ENCODE data around the gene AGAP1. TPM values are rescaled to one million over a fixed set of nuclear protein-coding genes. Genes with fewer than 3 reads are reported as not detected.

The AGAP1 gene
- total and polyA plus RNA-seq, 4 donors = 36.1 to 79.4 (median 52.6) TPM

DNA sequence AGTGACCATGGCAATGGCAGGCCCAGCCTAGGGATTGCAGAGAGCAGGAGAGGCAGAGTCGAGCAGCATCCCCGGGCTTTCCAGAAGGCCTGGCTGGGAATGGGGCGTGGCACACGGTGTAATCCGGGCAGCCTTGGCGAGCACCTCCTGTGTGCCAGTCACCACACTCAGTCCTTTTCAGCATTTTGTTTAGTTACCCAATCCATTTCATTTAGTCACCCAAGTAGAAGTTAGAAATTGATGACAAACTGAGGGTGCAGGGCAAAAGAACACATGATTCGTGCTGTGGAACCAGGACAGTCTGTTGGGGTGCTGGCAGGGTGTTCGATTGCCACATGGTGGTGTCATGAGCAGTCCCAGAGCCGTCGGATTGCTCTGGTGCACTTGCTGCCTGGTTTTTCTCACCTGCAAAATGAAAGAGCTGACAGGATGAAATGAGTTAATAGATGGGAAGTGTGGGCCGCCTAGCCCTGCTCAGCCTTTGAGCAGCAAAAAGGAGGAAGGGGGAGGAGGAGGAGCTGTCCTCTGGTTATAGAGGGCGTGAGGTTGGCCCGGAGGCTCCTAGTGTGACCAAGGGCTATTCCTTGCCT, 299.4 kb downstream of the AGAP1 start:
- 69% methylated on average over 13 of the region's 13 CpGs for WGBS (ENCODE audit: insufficient coverage)
- peak in 3 of 6 donors; percentile 15 to 82 (median 39) for DNase-seq (ENCODE audit: low read depth in 4 of 6, low spot score in 6 of 6)

DNA sequence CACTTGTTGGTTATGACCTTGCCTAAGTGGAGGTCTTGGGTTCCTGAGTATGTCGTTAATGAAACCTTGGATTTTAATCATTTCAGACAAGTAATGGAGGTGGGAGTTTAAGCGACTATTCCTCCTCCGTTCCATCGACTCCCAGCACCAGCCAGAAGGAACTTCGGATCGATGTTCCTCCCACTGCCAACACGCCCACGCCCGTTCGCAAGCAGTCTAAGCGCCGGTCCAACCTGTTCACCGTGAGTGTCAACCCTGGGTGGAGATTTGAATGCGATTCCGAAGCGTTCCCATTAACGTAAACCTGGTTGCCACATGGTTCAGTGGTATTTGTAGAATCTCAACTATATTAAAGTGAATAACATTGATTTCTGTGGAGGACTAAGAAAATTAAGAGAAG, 305.4 kb downstream of the AGAP1 start:
- H3K4me1 ChIP-seq (ENCODE audit: control insufficient read depth, insufficient read depth, low read length) = no peaks in the 10 kb centered on the region
- no peak overlapping the region for H3K4me3 ChIP-seq (ENCODE audit: low read depth, low read length)
- H3K27ac ChIP-seq (ENCODE audit: low read depth, low read length) = no peak overlapping the region
- no peaks in the 10 kb centered on the region for H3K9me3 ChIP-seq (ENCODE audit: control insufficient read depth, insufficient read depth, low read length)
- no peak for DNase-seq (ENCODE audit: low read depth in 4 of 6, low spot score in 6 of 6)
- no peaks in the 10 kb centered on the region for H3K27me3 ChIP-seq (ENCODE audit: control insufficient read depth, insufficient read depth, low read length)
- peaks cover 35% of the 10 kb centered on the region for H3K36me3 ChIP-seq (ENCODE audit: control insufficient read depth, insufficient read depth, low read length)
- 91% methylated on average over 12 of the region's 17 CpGs for WGBS (ENCODE audit: insufficient coverage)

More for the DNA sequence above, 299.4 kb downstream of the AGAP1 start:
- Histone ChIP-seq H3K27me3 (ENCODE audit: control insufficient read depth, insufficient read depth, low read length) (no peaks in the 10 kb centered on the region), H3K4me3 (ENCODE audit: low read depth, low read length) (no peak overlapping the region), H3K27ac (ENCODE audit: low read depth, low read length) (no peak overlapping the region), H3K36me3 (ENCODE audit: control insufficient read depth, insufficient read depth, low read length) (peaks cover 16% of the 10 kb centered on the region), H3K9me3 (ENCODE audit: control insufficient read depth, insufficient read depth, low read length) (no peaks in the 10 kb centered on the region), H3K4me1 (ENCODE audit: control insufficient read depth, insufficient read depth, low read length) (peaks cover 9% of the 10 kb centered on the region)

DNA sequence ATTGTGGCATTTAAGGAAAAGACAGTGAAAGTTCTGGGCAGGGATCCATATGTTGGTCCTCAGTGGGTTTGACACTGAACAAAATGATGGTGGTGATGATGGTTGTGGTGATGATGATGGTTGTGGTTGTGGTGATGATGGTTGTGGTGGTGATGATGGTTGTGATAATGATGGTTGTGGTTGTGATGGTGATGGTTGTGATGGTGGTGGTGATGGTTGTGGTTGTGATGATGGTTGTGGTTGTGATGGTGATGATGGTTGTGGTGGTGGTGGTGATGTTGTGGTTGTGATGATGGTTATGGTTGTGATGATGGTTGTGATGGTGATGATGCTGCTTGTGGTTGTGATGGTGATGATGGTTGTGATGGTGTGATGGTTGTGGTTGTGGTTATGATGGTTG, 308.7 kb downstream of the AGAP1 start:
- Histone ChIP-seq H3K36me3 (ENCODE audit: control insufficient read depth, insufficient read depth, low read length) (peaks cover 37% of the 10 kb centered on the region), H3K27ac (ENCODE audit: low read depth, low read length) (no peak overlapping the region), H3K4me3 (ENCODE audit: low read depth, low read length) (no peak overlapping the region), H3K27me3 (ENCODE audit: control insufficient read depth, insufficient read depth, low read length) (no peaks in the 10 kb centered on the region), H3K4me1 (ENCODE audit: control insufficient read depth, insufficient read depth, low read length) (peaks cover 7% of the 10 kb centered on the region), H3K9me3 (ENCODE audit: control insufficient read depth, insufficient read depth, low read length) (no peaks in the 10 kb centered on the region)
- no peak for DNase-seq (ENCODE audit: low read depth in 4 of 6, low spot score in 6 of 6)

DNA sequence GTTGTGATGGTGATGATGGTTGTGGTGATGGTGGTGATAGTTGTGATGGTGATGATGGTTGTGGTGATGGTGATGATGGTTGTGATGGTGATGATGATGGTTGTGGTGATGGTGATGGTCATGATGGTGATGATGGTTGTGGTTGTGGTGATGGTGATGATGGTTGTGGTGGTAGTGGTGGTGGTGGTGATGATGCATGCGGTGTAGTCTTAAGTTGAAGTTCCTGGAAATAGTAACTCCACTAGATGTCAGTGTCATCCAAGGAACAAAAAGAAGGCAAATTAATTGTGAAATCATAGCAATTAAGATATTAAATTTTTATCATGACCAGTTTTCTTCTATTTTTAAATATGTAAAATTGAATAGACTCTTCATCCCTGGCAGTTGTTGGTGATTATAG, 309.2 kb downstream of the AGAP1 start:
- Histone ChIP-seq H3K4me1 (ENCODE audit: control insufficient read depth, insufficient read depth, low read length) (peaks cover 9% of the 10 kb centered on the region), H3K9me3 (ENCODE audit: control insufficient read depth, insufficient read depth, low read length) (no peaks in the 10 kb centered on the region), H3K4me3 (ENCODE audit: low read depth, low read length) (no peak overlapping the region), H3K36me3 (ENCODE audit: control insufficient read depth, insufficient read depth, low read length) (peaks cover 38% of the 10 kb centered on the region), H3K27ac (ENCODE audit: low read depth, low read length) (no peak overlapping the region), H3K27me3 (ENCODE audit: control insufficient read depth, insufficient read depth, low read length) (no peaks in the 10 kb centered on the region)
- peak in 1 of 6 donors; percentile 42 for DNase-seq (ENCODE audit: low read depth in 4 of 6, low spot score in 6 of 6)
- no CpG with 5 or more reads among the region's 1 CpG for WGBS (ENCODE audit: insufficient coverage)

DNA sequence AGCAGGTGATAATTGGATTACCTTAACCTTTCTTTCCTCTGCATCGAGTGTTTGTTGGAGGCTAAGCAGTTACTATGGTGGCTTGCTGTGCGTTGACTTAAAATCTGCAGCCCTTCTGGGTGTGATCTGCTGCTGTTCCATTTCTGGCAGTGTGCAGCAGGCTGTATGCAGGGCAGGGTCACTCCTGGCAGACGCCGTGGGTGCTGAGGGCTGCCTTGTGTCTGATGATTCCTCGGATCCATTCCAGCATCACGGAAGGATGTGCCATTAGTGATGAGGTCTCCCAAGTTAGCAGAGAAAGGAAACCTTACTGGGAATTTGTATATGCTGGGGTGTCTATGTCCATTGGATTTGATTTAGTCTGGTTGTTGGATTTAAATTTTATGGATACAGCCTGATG, 310.8 kb downstream of the AGAP1 start:
- Histone ChIP-seq H3K4me1 (ENCODE audit: control insufficient read depth, insufficient read depth, low read length) (peaks cover 10% of the 10 kb centered on the region), H3K4me3 (ENCODE audit: low read depth, low read length) (no peak overlapping the region), H3K27me3 (ENCODE audit: control insufficient read depth, insufficient read depth, low read length) (no peaks in the 10 kb centered on the region), H3K27ac (ENCODE audit: low read depth, low read length) (no peak overlapping the region), H3K9me3 (ENCODE audit: control insufficient read depth, insufficient read depth, low read length) (no peaks in the 10 kb centered on the region), H3K36me3 (ENCODE audit: control insufficient read depth, insufficient read depth, low read length) (peaks cover 39% of the 10 kb centered on the region)
- no peak for DNase-seq (ENCODE audit: low read depth in 4 of 6, low spot score in 6 of 6)
- 94% methylated on average over 6 of the region's 6 CpGs for WGBS (ENCODE audit: insufficient coverage)

DNA sequence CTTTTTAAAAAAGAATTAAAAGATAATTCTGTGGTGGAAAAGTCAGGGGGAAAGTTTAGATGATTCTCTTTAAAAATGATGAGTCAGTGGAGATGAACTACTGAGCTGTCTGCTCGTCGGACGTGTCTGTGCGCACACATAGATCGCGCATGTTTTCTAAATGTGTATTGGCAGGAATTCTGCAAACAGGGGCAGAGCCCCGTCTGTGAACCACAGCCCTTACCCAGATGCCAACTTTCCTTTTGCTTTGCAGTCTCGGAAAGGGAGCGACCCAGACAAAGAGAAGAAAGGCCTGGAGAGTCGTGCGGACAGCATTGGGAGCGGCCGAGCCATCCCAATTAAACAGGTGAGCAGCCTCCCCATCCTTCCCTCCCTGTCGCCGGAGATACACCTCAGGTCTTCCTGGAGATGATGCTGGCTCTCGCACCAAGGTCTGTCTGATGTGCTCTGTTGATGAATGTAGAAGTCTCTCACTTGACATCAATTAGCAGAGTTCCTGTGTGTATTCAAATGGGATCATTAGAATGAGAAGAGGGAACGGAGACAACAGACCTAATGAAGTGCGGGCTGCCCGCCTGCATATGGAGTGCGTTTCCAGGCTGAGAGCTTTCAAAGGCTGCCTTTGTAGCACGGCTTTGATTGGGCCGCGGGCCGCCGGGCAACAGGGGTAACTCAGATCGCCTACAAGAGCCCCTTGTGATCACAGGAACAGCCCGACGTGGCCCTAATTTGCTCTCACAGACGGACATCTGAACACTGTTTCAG, 313.3 kb downstream of the AGAP1 start:
- H3K27ac ChIP-seq (ENCODE audit: low read depth, low read length) = no peak overlapping the region
- H3K4me1 ChIP-seq (ENCODE audit: control insufficient read depth, insufficient read depth, low read length) = peaks cover 14% of the 10 kb centered on the region
- peak in 5 of 6 donors; percentile 43 to 91 (median 55) for DNase-seq (ENCODE audit: low read depth in 4 of 6, low spot score in 6 of 6)
- WGBS (ENCODE audit: insufficient coverage) = 31% methylated on average over 18 of the region's 29 CpGs
- H3K27me3 ChIP-seq (ENCODE audit: control insufficient read depth, insufficient read depth, low read length) = no peaks in the 10 kb centered on the region
- H3K36me3 ChIP-seq (ENCODE audit: control insufficient read depth, insufficient read depth, low read length) = peaks cover 39% of the 10 kb centered on the region
- H3K9me3 ChIP-seq (ENCODE audit: control insufficient read depth, insufficient read depth, low read length) = no peaks in the 10 kb centered on the region
- no peak overlapping the region for H3K4me3 ChIP-seq (ENCODE audit: low read depth, low read length)

DNA sequence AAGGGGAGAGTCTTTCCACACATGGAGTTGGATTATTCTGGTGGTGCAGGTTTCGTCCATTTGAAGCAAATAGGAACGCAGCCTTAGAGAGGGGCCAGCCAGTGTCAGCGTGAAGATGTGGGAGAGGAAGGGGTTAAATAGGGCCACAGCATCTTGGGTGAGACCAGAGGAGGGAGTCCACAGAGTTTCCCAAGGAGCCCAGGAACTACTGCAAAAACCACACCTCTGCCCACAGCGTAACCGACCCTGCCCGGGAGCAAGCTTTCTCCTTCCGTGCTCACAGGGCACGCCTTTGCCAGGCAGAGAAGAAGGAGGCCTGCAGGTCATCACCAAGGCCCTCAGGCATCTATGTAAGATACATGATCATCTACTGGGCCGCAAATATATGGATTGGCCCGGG, 314.5 kb downstream of the AGAP1 start:
- DNase-seq (ENCODE audit: low read depth in 4 of 6, low spot score in 6 of 6) = no peak
- Histone ChIP-seq H3K4me1 (ENCODE audit: control insufficient read depth, insufficient read depth, low read length) (peaks cover 16% of the 10 kb centered on the region), H3K27ac (ENCODE audit: low read depth, low read length) (no peak overlapping the region), H3K4me3 (ENCODE audit: low read depth, low read length) (no peak overlapping the region), H3K36me3 (ENCODE audit: control insufficient read depth, insufficient read depth, low read length) (peaks cover 46% of the 10 kb centered on the region), H3K27me3 (ENCODE audit: control insufficient read depth, insufficient read depth, low read length) (no peaks in the 10 kb centered on the region), H3K9me3 (ENCODE audit: control insufficient read depth, insufficient read depth, low read length) (no peaks in the 10 kb centered on the region)
- 93% methylated on average over 7 of the region's 10 CpGs for WGBS (ENCODE audit: insufficient coverage)

DNA sequence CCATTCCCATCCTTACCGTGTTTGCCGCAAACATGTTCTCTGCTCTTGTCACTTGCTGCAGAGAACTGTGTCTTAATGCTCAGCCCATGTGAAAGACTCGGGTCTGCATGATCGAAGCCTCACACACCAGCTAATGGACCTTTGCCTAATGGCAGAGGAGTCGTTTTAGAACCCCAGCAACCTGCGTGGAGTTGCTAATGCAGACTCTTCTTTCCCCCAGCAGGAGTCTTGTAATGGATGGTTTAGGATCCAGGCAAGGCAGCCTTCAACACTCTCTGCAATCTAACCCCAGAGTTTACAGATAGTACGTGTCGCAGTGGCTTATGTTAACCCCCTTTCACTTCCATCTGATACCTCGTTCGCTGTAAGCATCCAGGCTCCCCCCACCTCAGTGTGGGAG, 316.4 kb downstream of the AGAP1 start:
- Histone ChIP-seq H3K4me1 (ENCODE audit: control insufficient read depth, insufficient read depth, low read length) (peaks cover 21% of the 10 kb centered on the region), H3K27me3 (ENCODE audit: control insufficient read depth, insufficient read depth, low read length) (no peaks in the 10 kb centered on the region), H3K4me3 (ENCODE audit: low read depth, low read length) (no peak overlapping the region), H3K36me3 (ENCODE audit: control insufficient read depth, insufficient read depth, low read length) (peaks cover 61% of the 10 kb centered on the region), H3K27ac (ENCODE audit: low read depth, low read length) (no peak overlapping the region), H3K9me3 (ENCODE audit: control insufficient read depth, insufficient read depth, low read length) (no peaks in the 10 kb centered on the region)
- peak in 1 of 6 donors; percentile 48 for DNase-seq (ENCODE audit: low read depth in 4 of 6, low spot score in 6 of 6)
- WGBS (ENCODE audit: insufficient coverage) = 82% methylated on average over 6 of the region's 10 CpGs

DNA sequence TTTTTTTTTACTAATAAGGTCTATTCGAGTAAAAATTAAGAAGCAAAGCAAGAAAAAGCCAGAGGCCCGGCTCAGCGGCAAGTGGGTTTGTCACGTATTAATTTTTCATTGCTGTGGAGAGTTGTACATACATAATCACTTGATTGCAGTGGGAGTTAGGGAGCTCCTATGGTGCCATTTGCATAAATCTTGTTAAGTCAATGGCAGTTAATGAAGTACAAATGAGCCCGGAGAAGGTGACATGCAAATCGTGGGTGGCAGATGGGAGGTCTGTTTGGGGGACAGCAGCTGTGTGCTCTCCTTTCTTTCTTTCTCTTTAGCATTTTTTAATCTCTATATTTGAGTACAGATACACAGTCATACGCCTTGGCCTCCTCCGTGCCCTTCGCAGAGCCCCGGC, 317.0 kb downstream of the AGAP1 start:
- WGBS (ENCODE audit: insufficient coverage) = 83% methylated on average over 4 of the region's 10 CpGs
- peak in 3 of 6 donors; percentile 17 to 91 (median 48) for DNase-seq (ENCODE audit: low read depth in 4 of 6, low spot score in 6 of 6)
- Histone ChIP-seq H3K27ac (ENCODE audit: low read depth, low read length) (no peak overlapping the region), H3K27me3 (ENCODE audit: control insufficient read depth, insufficient read depth, low read length) (no peaks in the 10 kb centered on the region), H3K4me1 (ENCODE audit: control insufficient read depth, insufficient read depth, low read length) (peaks cover 21% of the 10 kb centered on the region), H3K36me3 (ENCODE audit: control insufficient read depth, insufficient read depth, low read length) (peaks cover 63% of the 10 kb centered on the region), H3K4me3 (ENCODE audit: low read depth, low read length) (no peak overlapping the region), H3K9me3 (ENCODE audit: control insufficient read depth, insufficient read depth, low read length) (no peaks in the 10 kb centered on the region)

Data from spinal cord (tissue), 10 donors.